Activated CD8-positive, alpha-beta memory T cell treated with anti-CD3 and anti-CD28 coated beads for 4 hours (primary cell): ENCODE data around the gene MAD1L1.

ENCODE experiments used
- DNase-seq, 2 donors: peaks; one replicate each; pipeline ENCODE4 v3.0.0-alpha.2; 2020; ENCODE audit warnings: low read depth in 2 of 2

MAD1L1 gene

GRCh38 chr7:2258661-2259365 lies 26.1 kb upstream of the MAD1L1 start:
- no peak for DNase-seq

- DNase-seq, result no peak
Observed at GRCh38 chr7:2257651-2258050, 24.9 kb upstream of the MAD1L1 start.

DNA sequence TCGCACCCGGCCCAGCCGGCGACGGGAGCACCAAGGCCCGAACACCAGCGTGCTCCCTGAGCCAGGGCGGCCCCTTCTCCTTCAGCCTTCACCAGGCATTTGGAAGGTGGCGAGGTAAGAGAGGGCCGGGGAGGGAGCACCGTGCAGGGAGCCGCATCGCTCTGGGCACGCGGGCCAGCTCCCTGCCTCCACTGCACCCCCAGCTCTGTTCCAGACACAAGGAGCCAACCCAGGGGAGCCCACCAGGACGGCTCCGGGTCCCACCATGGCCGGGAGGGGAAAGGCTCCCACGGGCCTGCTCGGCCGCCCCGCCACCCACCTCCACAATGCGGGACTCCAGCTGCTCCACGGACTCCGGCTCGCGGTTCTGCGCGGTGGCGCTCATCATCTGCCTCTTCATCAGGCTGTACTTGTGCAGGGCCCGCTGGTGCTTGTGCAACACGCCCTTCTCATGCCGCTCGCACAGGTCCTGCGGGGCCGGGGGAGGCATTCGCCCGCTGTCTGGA lies 24.4 kb upstream of the MAD1L1 start:
- DNase-seq, result no peak

- DNase-seq, result no peak
Observed at GRCh38 chr7:2256306-2257045, 23.7 kb upstream of the MAD1L1 start.

- DNase-seq, result no peak
Observed at GRCh38 chr7:2255145-2256139, 22.7 kb upstream of the MAD1L1 start.

DNA sequence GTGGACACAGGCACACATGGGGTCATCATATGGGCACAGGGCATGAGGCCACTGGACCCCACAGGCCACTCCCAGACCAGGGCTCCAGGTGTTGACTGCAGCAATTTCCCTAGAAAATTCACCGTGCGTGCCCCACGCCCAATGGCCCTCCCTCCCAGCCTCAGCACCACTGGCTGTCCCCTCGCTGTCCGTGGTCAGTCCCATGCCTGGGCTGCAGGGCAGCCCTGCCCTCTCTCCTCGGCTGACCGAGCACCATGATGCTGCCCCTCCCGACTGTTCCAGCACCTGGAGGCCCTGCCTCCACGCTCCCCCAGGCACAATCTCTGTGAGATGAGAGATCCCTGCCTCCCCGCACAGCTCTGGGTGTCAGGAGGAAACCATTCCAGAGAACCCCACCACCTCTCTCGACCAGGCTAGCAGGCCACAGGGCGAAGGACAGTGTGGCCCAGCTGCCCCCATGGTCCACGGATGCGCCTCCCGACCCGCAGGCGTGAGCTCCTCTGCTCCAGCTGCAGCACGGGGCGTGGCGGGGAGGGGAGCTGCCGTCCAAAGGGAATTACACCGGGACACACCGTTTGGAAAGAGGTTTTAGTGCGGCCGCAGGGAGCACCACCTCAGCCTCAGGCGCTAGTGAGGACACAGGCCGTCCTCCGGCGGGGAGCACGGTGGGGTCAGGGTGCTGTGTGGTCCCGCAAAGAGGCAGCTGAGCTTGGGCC lies 21.8 kb upstream of the MAD1L1 start:
- DNase-seq, result no peak

GRCh38 chr7:2253525-2254244 lies 20.9 kb upstream of the MAD1L1 start:
- no peak for DNase-seq

- no peak for DNase-seq
Observed at GRCh38 chr7:2253021-2253420, 20.3 kb upstream of the MAD1L1 start.

DNA sequence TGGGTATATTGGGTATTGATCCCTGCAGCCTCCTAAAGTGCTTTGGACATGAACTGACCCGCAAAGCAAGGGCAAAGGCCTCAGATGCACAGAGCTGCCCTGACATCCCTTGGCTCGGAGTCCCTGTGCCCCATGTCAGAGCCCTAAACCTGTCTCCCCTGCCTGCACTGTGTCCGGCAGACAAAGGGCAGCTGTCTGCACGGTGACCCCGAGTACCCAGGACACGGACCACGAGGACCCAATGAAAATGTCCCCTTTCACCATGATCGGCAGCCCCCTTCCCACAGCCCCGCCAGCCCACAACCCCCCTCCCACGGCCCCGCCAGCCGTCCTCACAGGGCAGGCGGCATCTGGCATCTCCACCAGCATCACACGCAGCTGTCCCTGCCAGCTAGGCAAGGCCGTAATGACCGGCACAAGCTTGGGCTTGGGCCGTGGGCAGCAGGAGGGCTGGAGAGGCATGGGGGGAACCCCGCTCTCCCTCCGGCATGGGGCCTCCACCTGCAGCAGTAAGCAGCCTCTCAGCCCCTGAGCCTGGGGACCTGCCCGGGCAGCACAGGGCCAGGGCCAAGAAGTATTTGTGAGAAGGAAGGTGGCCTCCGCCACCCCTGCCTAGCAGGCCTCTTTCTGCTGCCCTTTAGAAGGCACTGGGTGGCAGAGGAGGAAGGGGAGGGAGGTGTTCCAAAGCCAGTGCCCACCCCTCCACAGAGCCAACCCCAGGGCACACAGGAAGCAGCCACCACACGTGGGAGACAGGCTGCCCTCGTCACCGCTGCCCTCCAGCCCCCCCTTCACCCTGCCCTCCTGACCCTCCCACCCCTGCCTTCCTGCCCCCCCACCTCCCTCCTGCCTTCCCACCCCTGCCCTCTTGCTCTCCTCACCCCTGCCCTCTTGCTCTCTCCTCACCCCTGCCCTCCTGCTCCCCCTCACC lies 19.4 kb upstream of the MAD1L1 start:
- DNase-seq, result no peak

DNA sequence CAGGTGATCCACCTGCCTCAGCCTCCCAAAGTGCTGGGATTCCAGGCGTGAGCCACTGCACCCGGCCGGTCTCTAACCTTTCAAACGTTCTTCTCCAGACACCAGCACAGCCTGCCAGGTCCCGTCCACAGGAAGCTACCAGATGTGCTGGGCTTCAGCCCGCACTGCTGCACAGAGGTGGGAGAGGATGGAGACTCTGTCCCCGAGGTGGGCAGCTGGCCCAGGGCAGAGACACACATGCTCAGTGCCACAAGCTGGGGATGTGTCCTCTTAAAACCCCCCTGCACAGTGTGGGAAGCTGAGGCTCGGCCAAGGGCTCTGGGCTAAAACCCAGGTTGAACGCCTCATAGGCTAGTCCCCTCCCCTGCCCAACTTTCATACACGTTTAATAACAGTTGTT lies 18.6 kb upstream of the MAD1L1 start:
- DNase-seq, result no peak

GRCh38 chr7:2249744-2250323 lies 17.1 kb upstream of the MAD1L1 start:
- no peak for DNase-seq

- DNase-seq, result no peak
Observed at GRCh38 chr7:2248984-2249694, 16.4 kb upstream of the MAD1L1 start.

GRCh38 chr7:2247141-2247995 lies 14.6 kb upstream of the MAD1L1 start:
- DNase-seq, result no peak

GRCh38 chr7:2245883-2246675 lies 13.3 kb upstream of the MAD1L1 start:
- DNase-seq, result no peak

DNA sequence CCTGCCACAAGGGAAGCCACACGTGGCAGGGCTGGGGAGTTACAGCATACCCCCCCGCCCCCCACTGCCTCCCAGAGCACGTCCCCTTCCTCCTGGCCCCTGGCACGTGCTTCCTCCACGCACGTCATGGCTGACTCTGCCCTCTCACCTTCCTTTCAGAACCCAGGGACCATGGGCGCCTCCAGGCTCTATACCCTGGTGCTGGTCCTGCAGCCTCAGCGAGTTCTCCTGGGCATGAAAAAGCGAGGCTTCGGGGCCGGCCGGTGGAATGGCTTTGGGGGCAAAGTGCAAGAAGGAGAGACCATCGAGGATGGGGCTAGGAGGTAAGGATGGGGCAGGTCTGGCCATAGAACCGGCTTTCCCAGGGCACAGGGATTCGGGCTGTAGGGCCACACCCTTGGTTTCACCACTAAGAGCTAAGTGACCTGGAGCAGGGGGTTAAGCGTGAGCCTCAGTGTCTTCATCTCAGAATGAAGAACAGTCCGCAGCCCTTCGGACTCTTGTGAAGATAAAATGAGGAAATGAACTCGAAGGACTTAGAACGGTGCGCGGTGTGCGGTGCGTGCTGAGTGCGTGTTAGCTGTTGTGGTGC lies 11.8 kb upstream of the MAD1L1 start:
- DNase-seq, result no peak

GRCh38 chr7:2243458-2243857 lies 10.7 kb upstream of the MAD1L1 start:
- no peak for DNase-seq
